HG03103 (cell line): ENCODE data around the gene HMX2.

ENCODE experiments used
- ATAC-seq: cut with Tn5 transposase; IDR thresholded peaks from one replicate; pipeline ENCODE4 v1.9.1; 2021; ENCODE audit warnings: low read depth; ENCODE audit not compliant: unreplicated experiment

Gene HMX2

DNA sequence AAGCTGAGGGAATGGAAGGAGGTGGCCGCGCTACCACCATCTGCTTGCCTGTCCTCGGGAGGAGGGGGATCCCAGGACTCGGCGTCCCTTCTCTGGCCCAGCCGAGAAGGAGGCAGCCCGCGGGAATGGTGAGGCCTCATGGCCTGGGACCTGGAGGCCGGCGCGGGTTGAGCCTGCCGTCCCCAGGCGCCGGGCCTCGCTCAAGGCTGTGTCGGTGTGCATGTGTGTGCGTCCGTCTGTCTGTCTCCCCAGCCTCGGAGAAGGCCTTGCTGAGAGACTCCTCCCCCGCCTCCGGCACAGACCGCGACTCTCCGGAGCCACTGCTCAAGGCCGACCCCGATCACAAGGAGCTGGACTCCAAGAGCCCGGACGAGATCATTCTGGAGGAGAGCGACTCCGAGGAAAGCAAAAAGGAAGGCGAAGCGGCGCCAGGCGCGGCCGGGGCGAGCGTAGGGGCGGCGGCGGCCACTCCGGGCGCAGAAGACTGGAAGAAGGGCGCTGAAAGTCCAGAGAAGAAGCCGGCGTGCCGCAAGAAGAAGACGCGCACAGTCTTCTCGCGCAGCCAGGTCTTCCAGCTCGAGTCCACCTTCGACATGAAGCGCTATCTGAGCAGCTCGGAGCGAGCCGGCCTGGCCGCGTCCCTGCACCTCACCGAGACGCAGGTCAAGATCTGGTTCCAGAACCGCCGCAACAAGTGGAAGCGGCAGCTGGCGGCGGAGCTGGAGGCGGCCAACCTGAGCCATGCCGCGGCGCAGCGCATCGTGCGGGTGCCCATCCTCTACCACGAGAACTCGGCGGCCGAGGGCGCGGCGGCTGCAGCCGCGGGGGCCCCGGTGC, 10.9 kb upstream of the HMX2 start:
- ATAC-seq = no peak

DNA sequence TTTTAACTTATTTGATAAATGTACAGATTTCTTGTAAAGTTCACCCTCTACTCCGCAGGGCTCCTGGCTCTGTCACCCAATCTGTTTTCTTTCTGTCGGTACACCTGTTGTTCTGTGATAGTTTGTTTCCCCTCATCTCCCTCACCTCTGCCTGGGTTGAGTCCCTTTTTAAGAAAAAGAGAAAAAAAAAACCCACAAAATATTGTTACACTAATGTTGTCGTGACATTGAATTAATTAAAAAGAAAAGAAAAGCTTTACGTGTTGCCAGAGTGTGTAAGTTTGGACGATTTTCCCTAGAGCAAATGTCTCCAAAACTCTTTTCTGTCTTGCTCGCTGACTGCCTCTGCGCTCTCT, 8.8 kb upstream of the HMX2 start:
- no peak for ATAC-seq

DNA sequence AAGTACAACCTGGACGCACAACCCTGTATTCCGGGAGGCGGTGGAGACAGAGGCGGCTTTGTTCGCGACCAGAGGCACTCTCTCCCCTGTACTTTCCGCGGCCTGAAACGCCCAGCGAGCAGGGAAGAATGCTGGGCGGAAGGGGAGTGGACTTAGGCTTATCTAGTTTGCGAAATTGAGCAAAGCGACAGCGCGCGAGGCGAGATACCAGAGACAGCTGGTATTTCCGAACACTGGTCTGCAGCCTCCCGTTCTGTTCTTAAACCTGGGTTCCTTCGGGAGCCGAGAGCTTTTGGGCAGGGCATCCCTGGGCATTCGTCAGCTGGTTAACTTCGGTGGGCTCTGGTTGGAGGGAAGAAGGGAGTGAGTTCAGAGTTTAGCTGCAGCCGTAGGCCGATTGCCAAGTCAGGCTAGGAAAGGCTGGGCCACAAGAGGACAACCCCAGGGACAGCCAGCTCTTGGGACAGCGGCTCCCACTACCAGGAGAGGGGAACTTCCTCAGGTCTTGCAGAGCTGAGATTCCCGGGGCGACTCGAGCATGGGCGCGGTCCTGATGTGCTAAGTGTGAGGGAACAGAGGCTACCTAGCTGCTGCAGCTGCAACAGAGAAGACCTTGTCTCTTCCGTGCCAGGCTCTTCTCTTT, 8.3 kb upstream of the HMX2 start:
- ATAC-seq = no peak

DNA sequence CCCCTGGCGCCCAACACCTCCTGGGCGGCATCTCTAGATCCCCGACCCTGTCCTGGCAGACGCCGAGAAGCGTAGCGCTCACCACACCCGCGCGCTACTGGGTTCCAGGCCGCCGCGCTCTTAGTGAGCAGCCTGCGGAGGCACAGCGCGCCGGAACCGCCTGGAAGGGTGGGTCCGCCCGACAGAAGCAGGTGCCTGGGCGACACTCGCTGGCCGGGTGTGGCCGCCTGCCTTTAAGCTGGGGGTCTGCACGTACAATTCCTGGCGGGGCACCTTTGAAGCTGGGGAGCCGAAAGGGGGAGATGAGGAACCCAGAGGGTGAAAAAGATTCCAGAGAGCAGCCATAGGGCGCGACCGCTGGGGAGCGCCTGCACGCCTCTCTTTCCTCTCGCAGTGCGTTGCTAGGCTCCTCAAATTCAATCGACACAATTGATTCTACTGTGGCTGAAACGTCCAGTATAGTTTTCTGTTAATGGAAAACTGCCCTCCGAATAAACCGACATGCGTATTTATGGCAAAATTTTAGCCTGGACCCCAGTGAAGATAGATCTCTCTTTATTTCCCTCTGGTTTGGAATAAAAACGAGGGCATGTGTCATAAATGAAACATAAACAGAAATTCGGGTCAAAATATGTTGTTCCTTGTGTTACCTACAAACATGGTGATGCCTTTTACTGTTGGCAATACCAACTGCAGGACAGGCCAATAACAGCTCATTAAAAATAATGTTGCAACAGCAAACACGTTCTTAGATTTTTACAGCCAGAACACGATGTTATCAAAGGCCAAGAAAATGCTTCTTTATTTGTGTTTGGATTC, 7.6 kb upstream of the HMX2 start:
- no peak for ATAC-seq

DNA sequence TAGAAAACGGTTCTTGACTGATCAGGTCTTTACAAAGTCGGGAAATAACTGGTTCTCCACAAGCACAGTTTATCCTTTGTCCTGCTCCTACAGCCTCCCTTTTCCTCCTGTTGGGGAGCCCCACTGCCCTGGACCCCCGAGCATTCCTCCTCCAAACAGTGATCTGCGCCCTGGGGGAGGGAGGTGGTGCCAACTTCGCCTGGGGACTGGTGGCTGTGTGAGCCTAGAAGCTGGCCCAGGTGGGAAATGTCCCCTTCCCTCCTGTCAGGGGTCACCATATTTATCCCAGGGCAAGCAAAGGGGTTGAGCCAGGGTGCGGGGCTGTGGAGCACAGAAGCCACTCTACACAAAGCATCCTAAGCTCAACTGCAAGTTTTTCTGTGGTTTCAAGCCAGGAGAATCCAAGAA, 6.9 kb upstream of the HMX2 start:
- ATAC-seq = no peak

DNA sequence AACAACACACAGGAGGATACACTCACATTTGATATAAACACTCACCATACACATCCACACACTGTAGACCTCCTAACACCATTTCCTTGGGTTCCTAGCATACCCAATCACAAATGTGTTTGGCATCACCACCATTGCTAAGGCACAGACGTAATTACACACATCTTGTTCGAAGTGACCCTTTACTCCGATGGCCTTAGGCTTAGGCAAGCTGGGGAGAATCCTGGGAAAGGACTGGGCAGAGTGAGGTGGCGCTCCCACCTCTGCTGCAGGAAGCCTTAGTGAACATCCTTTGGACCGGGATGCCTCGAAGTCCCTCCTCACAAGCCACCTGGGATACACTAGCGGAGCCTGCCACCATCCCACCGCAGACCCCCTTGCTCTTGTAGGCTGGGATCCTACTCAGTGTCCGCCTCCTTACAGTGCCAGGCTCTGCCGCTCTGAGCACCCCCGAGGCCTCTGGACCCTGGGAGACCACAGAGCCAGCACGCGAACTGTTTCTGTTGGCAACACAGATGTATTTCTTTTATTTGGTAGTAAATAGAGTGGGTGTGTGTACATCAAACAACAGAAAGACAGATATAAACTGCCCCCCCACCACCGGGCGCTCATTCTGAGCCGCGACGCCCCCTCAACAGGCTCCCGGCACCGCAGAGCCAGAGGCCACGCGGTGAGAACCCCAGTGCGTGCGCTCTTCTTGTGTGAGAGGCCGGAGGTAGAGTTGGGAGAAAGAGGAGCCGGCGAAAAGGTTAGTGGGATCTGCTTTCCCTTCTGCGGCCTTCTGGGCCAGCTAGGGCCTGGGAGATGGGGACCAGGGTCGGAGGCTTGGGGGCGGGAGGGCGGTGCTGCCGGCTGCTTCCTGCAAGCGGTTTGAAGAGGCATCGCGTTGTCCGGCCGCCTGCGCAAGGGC, 5.9 kb upstream of the HMX2 start:
- ATAC-seq = no peak

DNA sequence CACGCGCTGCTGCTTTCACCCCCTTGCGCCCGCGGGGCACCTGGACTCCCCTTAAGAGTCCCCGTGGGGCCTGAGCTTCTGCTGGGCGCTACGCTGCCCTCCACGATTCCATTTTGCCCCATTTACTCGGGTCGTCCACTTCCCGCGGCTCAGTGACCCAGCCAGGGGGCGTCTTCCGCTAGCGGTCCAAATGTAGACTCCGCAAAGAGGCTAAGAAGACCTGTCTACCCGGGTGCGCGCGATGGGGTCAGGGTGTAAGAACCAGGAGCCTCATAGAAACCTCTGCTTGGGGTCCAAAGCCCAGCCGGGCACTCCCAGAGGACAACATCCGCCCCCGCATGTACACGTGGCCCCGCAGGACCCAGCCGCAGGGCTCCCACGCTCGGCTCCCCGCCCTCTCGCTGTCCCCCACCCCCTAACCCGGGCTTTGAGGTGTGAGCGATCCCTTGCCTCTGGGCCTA, 5.2 kb upstream of the HMX2 start:
- no peak for ATAC-seq

DNA sequence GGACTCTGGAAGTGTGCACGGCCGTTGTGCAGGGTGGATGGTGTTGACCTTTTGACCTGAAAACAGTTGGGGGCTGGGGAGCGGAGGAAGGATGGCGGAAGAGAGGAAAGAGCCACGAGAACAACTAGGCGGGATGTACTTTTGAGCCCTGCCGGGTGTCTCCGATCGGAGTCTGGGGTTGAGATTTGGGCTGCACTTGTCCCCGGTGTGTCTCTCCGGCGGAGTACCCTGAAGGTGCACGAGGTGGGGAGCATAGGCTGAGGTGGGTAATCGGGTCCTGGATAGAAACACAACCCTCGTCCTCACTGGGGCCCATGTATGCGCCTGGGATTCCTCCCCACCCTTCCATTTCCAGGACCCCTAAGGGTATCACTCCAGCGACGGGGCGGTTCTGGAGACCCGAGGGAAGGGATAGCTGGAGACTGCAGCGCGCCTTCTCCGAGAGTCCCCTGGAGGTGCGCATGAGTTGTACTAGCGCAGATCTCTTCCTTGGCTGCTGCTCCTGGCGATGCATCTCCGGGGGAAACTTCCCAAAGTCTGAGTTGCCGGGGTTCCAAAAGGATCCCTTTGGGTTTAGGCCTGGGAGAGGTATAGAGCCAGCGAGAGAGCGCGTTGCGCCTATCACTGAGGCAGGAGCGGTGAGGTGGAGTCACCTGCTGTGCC, 4.6 kb upstream of the HMX2 start:
- no peak for ATAC-seq

DNA sequence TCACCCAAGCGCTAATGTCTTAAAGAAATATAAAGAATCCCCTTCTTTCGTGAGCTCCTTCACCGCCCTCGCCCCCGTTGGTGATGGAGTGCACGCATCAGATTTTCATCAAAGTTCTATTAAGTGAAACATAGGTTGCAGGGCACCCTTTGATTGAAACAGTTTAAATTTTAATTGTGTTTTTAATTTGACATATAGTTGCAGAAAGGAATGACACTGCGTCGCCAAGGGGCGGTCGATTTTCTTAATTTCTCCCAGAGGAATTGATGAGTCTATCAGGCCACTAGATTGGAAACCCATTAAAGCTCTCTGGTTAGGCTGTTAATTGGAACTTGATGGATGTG, 4.1 kb upstream of the HMX2 start:
- ATAC-seq = no peak

DNA sequence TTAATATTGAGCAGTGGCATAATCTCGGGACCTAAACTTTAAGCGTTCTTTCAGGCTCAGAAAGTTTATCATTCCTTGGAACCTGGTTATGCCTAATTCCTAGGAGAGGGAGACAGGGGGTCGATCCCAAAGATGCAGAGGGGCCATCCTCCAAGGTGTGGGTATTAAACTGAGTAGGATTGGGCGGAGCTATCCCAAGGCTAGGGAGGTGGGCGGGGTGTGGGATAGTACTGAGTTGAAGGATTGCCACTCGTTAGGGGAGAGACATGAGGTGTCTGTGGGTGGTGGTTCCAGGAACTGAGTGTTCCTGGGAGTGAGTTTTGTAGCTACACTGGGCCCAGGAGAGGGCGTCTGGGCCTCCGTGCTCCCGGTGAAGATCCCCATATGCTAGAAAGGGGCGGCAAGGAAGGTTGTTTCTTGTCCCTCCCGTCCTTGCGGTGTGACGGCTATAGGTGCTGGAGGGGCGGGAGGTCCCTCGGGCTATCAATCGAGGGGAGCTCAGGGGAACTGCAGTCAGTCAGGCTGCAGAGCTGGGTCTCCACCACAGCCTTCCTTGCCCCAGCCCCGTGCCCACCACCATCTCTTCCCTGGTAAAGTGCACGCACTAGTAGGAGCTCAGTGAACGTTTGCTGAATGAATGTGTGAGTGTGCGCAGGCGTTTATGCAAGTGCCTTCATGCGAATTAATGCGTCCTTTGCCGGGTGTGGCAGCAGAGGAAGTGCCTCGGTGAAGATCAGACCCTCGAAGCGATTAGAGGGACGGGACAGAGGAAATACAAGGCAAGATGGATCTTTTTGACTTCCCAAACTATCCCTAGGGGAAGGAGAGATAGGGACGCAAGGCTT, 3.0 kb upstream of the HMX2 start:
- no peak for ATAC-seq

DNA sequence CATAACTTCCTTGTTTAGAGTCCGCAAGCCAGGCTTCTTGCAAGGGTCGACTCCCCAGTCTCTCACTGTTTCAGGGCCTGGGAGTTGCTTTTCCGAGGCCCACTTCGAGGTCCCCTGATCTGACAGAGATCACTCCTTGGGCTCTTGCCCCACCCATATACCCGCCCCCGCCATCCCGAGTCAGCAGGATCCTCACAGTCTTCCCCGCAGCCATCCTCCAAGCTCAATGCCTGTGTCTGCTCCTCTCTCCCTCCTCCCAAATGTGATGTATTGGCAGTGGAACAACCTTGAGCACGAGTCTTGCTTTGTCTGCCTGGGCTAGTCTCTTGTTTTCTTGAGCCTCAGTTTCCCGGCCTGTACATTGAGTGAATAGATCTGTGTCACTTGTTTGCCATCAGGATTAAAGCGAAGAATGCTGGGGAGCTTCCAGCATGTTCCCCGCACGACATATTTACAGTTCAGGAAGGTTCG, 2.4 kb upstream of the HMX2 start:
- no peak for ATAC-seq

DNA sequence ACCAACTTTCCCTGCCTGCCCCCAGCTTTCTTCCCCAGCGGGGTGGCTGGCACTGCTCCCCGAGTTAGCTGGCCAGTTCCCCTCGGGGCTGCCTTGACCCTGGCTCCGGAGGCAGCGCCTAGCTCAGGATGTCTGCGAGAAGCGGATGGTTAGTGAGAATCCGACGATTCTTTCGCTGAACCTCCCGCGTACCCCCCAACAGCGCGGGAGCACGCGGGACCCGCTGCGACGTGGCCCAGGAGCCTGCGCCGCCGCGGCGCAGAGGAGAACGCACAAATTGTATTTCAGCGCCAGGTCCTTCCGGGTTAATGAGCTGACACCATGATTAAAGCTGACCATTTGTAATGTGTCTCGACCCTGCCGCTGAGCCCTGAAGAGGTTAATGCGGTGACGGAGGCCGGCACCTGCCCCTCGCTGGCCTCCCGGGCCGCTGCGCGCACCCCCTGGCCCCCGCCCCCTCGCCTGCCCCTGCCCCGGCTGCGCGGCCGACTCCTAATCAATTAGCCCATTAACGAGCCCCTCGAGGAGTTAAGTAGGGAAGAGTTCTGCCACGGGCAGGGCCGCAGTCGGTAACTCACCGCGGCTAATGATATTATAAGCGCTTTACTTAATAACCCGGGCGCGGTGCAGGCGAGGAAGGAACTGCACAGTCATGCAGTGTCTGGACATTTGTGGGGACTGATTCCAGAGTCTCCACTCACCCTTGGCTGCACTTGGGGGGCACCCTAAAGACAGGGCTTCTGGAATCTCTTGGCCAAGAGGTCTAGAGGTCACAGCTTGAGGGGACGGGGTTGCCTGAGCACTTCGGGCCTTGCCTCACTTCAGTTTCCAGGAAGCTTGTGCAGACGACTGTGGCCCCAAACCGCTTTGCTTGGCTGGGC, 1.7 kb upstream of the HMX2 start:
- ATAC-seq = no peak

DNA sequence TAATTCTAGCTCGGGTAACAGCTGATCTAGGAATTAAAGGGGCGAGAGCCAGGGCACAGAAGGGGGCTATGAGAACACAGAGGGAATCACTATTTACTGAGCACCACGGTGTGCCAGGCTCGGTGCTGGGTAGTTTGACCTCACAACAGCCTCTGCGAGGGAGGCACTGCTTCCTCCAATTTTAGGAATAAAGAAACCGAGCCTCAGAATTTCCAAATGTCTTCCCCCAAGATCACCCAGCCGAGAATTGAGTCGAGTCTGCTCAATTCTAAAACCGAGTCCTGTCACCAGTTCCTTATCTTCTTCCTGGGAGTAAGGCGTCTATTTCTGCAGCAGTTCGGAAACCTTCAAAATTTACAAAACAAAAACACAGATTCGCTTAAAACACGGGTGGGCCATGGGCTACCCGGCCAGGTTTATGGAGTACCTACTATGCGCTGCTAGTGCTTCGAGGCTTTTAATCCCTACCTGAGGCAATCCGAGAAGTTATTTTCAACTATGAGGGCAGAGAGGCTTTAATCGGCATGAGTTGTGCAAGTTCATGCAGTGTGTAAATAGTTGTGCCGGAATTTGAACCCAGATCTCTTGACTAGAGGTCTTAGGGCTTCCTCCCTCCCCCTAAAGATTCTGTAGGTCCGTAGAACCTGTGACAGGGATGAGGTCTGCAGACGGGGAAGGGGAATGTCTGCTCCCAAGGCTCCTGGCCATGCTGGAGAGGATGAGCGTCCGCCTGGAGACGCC, 872 bp upstream of the HMX2 start:
- no peak for ATAC-seq

DNA sequence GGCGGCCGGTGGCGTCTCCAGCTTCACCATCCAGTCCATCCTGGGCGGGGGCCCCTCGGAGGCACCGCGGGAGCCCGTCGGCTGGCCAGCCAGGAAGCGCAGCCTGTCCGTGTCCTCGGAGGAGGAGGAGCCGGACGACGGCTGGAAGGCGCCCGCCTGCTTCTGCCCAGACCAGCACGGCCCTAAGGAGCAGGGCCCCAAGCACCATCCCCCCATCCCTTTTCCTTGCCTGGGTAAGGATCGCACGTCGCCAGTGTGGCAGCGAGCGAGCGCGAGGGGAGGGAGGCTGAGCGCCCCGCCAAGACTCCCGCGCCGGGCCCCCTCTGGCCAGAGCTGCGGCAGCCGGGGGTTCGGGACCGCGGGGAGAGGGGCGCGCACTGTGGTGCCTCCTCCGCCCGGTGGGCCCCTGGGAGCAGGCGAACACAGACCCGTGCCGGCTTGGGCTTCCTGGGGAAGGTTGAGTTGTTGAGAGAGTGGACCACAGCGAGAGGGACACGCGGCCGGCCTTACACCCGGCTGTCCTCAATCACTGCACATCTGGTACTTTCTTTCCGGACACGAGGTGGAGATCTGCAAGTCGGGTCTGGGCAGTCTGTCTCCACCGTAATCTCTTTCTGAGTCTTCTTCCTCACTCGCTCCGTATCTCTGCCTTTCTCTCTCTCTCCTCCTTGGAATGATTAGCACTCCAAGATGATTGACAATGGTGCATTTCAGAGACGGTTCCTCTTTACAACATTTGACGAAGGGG, 652 bp downstream of the HMX2 start:
- ATAC-seq = no peak

DNA sequence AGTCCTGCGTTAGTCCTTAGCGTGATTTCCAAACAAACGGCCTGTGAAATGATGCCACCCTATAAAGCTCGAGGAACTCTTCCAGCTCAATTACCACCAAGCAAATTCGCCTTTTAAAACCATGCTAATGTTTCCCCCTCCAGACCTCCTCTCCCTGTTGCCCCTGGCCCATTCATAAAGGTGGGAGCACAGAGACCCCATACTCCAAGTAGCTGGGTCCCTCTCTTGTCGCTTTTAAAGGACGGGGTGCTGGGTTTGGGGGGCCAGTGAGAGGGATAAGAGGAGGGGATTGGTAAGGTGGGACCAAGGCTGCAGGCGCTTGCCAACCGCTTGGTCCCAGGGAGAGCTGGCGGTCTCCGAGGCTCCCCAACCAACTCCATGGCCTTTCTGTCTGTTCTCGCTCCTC, 1.2 kb downstream of the HMX2 start:
- ATAC-seq = no peak

DNA sequence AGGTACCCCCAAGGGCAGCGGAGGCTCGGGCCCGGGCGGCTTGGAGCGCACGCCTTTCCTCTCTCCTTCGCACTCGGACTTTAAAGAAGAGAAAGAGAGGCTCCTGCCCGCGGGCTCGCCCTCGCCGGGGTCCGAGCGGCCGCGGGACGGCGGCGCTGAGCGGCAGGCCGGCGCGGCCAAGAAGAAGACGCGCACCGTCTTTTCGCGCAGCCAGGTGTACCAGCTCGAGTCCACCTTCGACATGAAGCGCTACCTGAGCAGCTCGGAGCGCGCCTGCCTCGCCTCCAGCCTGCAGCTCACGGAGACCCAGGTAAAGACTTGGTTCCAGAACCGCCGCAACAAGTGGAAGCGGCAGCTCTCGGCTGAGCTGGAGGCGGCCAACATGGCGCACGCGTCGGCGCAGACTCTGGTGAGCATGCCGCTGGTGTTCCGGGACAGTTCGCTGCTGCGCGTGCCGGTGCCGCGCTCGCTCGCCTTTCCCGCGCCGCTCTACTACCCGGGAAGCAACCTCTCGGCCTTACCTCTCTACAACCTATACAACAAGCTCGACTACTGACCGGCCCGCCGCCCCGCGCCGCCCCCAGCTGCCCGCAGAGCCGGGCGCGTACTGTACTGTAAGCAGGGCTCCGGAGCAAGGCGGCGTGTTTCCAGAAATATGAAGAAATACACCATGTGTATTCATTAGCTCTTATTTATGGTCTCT, 1.8 kb downstream of the HMX2 start:
- ATAC-seq = no peak
